ENCODE results near the gene FAM171A1.

GRCh38 chr10:15352836-15353235 is 18.3 kb downstream of the FAM171A1 start:
- TF ChIP-seq, protein P1, sequence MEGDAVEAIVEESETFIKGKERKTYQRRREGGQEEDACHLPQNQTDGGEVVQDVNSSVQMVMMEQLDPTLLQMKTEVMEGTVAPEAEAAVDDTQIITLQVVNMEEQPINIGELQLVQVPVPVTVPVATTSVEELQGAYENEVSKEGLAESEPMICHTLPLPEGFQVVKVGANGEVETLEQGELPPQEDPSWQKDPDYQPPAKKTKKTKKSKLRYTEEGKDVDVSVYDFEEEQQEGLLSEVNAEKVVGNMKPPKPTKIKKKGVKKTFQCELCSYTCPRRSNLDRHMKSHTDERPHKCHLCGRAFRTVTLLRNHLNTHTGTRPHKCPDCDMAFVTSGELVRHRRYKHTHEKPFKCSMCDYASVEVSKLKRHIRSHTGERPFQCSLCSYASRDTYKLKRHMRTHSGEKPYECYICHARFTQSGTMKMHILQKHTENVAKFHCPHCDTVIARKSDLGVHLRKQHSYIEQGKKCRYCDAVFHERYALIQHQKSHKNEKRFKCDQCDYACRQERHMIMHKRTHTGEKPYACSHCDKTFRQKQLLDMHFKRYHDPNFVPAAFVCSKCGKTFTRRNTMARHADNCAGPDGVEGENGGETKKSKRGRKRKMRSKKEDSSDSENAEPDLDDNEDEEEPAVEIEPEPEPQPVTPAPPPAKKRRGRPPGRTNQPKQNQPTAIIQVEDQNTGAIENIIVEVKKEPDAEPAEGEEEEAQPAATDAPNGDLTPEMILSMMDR (IDR thresholded peaks at IDR 0.05) = no peak
- TF ChIP-seq POLR2A (IDR thresholded peaks at IDR 0.05) = no peak
